B cell (primary cell): Measurements from ENCODE around the gene CCDC57.

Experiments
- CTCF ChIP-seq: fragments of 200-600 bp; IDR thresholded peaks from one replicate; pipeline ENCODE4 v1.8.0; 2022; ENCODE audit warnings: antibody characterized with exemption, mild to moderate bottlenecking
- EZH2 ChIP-seq: IDR thresholded peaks from 2 replicates; pipeline ENCODE4 v1.6.1; 2012; ENCODE audit warnings: borderline replicate concordance, low read depth, mild to moderate bottlenecking, moderate library complexity, low read length; ENCODE audit not compliant: insufficient read depth, poor library complexity, severe bottlenecking

GRCh38 chr17:82152114-82152513 is 60.5 kb downstream of the CCDC57 start:
- no peak for TF ChIP-seq CTCF
- no peak for TF ChIP-seq EZH2
